Panc1 (cell line): ENCODE measurements around the gene WAPL.

Source experiments
- CTCF ChIP-seq: fragments of 450-650 bp; IDR thresholded peaks from 2 replicates; pipeline ENCODE4 v1.5.1; 2017; ENCODE audit warnings: mild to moderate bottlenecking
- POLR2AphosphoS5 ChIP-seq: IDR thresholded peaks from 2 replicates; pipeline ENCODE4 v1.6.1; 2012; ENCODE audit warnings: mild to moderate bottlenecking, low read depth, low read length, moderate library complexity
- REST ChIP-seq, 2 experiments: IDR thresholded peaks; 2 replicates each; pipeline ENCODE4 v1.6.1; 2011 to 2012; ENCODE audit warnings: low read depth in 2 of 2, control low read depth in 1 of 2, low read length in 1 of 2, mild to moderate bottlenecking in 1 of 2, moderate library complexity in 1 of 2; ENCODE audit not compliant: insufficient read depth in 1 of 2

GRCh38 chr10:86393862-86394455 lies 127.6 kb downstream of the WAPL start:
- TF ChIP-seq CTCF (no peak), POLR2AphosphoS5 (no peak), REST (IDR thresholded peaks at IDR 0.05; ENCODE audit: insufficient read depth in 1 of 2, low read depth in 2 of 2, low read length in 1 of 2) (no peak)
